Measurements from ENCODE around the gene MEG3.

The MEG3 gene

GRCh38 chr14:100861937-100862247 lies 36.0 kb downstream of the MEG3 start:
- no peaks in the 10 kb centered on the region for H3F3A ChIP-seq (ENCODE audit: control insufficient read depth, insufficient read depth)
- H3K9me2 ChIP-seq (replicated peaks; ENCODE audit: control insufficient read depth, low read length): no peaks in the 10 kb centered on the region
- no peaks in the 10 kb centered on the region for H3K36me3 ChIP-seq (ENCODE audit: control insufficient read depth, low read length)
- H3K4me1 ChIP-seq (ENCODE audit: control insufficient read depth, low read length): no peaks in the 10 kb centered on the region
- no peaks in the 10 kb centered on the region for H3K27me3 ChIP-seq (ENCODE audit: control insufficient read depth, low read length)
- H3K27ac ChIP-seq (ENCODE audit: low read depth, low read length): no peak overlapping the region
- H3K4me2 ChIP-seq (ENCODE audit: low read length): no peak overlapping the region
- TF ChIP-seq EZH2phosphoT487 (IDR thresholded peaks at IDR 0.05; ENCODE audit: borderline replicate concordance, low read length) (no peak), CTCF (IDR thresholded peaks at IDR 0.05; ENCODE audit: low read depth, low read length, poor library complexity, severe bottlenecking) (no peak)
- no peaks in the 10 kb centered on the region for H4K20me1 ChIP-seq (ENCODE audit: control insufficient read depth, insufficient read depth, low read depth, low read length)
- no peaks in the 10 kb centered on the region for H3K9me3 ChIP-seq (ENCODE audit: control insufficient read depth, insufficient read depth, low read length)
- H3K4me3 ChIP-seq (ENCODE audit: low read length): no peak overlapping the region
- no peaks in the 10 kb centered on the region for H3K79me2 ChIP-seq (ENCODE audit: control insufficient read depth, low read length)

GRCh38 chr14:100862277-100862676 lies 36.4 kb downstream of the MEG3 start:
- H4K20me1 ChIP-seq (ENCODE audit: control insufficient read depth, insufficient read depth, low read depth, low read length): no peaks in the 10 kb centered on the region
- H3K9me3 ChIP-seq (ENCODE audit: control insufficient read depth, insufficient read depth, low read length): no peaks in the 10 kb centered on the region
- no peak overlapping the region for H3K4me2 ChIP-seq (ENCODE audit: low read length)
- TF ChIP-seq CTCF (IDR thresholded peaks at IDR 0.05; ENCODE audit: low read depth, low read length, poor library complexity, severe bottlenecking): no peak
- no peak for TF ChIP-seq EZH2phosphoT487 (IDR thresholded peaks at IDR 0.05; ENCODE audit: borderline replicate concordance, low read length)
- H3F3A ChIP-seq (ENCODE audit: control insufficient read depth, insufficient read depth): no peaks in the 10 kb centered on the region
- no peaks in the 10 kb centered on the region for H3K79me2 ChIP-seq (ENCODE audit: control insufficient read depth, low read length)
- H3K4me3 ChIP-seq (ENCODE audit: low read length): no peak overlapping the region
- no peaks in the 10 kb centered on the region for H3K27me3 ChIP-seq (ENCODE audit: control insufficient read depth, low read length)
- no peaks in the 10 kb centered on the region for H3K9me2 ChIP-seq (replicated peaks; ENCODE audit: control insufficient read depth, low read length)
- H3K27ac ChIP-seq (ENCODE audit: low read depth, low read length): no peak overlapping the region
- H3K4me1 ChIP-seq (ENCODE audit: control insufficient read depth, low read length): no peaks in the 10 kb centered on the region
- no peaks in the 10 kb centered on the region for H3K36me3 ChIP-seq (ENCODE audit: control insufficient read depth, low read length)

- Histone ChIP-seq H3K9me2 (replicated peaks; ENCODE audit: control insufficient read depth, low read length) (no peaks in the 10 kb centered on the region), H4K20me1 (ENCODE audit: control insufficient read depth, insufficient read depth, low read depth, low read length) (no peaks in the 10 kb centered on the region), H3K9me3 (ENCODE audit: control insufficient read depth, insufficient read depth, low read length) (no peaks in the 10 kb centered on the region), H3K4me3 (ENCODE audit: low read length) (no peak overlapping the region), H3K4me1 (ENCODE audit: control insufficient read depth, low read length) (no peaks in the 10 kb centered on the region), H3F3A (ENCODE audit: control insufficient read depth, insufficient read depth) (no peaks in the 10 kb centered on the region), H3K79me2 (ENCODE audit: control insufficient read depth, low read length) (no peaks in the 10 kb centered on the region), H3K4me2 (ENCODE audit: low read length) (no peak overlapping the region), H3K27ac (ENCODE audit: low read depth, low read length) (no peak overlapping the region), H3K36me3 (ENCODE audit: control insufficient read depth, low read length) (no peaks in the 10 kb centered on the region), H3K27me3 (ENCODE audit: control insufficient read depth, low read length) (no peaks in the 10 kb centered on the region)
- TF ChIP-seq EZH2phosphoT487 (IDR thresholded peaks at IDR 0.05; ENCODE audit: borderline replicate concordance, low read length): no peak
- no peak for TF ChIP-seq CTCF (IDR thresholded peaks at IDR 0.05; ENCODE audit: low read depth, low read length, poor library complexity, severe bottlenecking)
These were observed 36.9 kb downstream of the MEG3 start for GRCh38 chr14:100862793-100863192.

GRCh38 chr14:100864206-100864605 lies 38.3 kb downstream of the MEG3 start:
- Histone ChIP-seq H3K4me3 (ENCODE audit: low read length) (no peak overlapping the region), H4K20me1 (ENCODE audit: control insufficient read depth, insufficient read depth, low read depth, low read length) (no peaks in the 10 kb centered on the region), H3K9me3 (ENCODE audit: control insufficient read depth, insufficient read depth, low read length) (no peaks in the 10 kb centered on the region), H3K9me2 (replicated peaks; ENCODE audit: control insufficient read depth, low read length) (no peaks in the 10 kb centered on the region), H3F3A (ENCODE audit: control insufficient read depth, insufficient read depth) (no peaks in the 10 kb centered on the region), H3K27ac (ENCODE audit: low read depth, low read length) (no peak overlapping the region), H3K79me2 (ENCODE audit: control insufficient read depth, low read length) (no peaks in the 10 kb centered on the region), H3K4me1 (ENCODE audit: control insufficient read depth, low read length) (no peaks in the 10 kb centered on the region), H3K36me3 (ENCODE audit: control insufficient read depth, low read length) (no peaks in the 10 kb centered on the region), H3K4me2 (ENCODE audit: low read length) (no peak overlapping the region), H3K27me3 (ENCODE audit: control insufficient read depth, low read length) (no peaks in the 10 kb centered on the region)
- TF ChIP-seq CTCF (IDR thresholded peaks at IDR 0.05; ENCODE audit: low read depth, low read length, poor library complexity, severe bottlenecking): no peak
- TF ChIP-seq EZH2phosphoT487 (IDR thresholded peaks at IDR 0.05; ENCODE audit: borderline replicate concordance, low read length): no peak

Data from DOHH2 (cell line).